ENCODE measurements around the gene ARL15. TPM values are rescaled to one million over a fixed set of nuclear protein-coding genes. Genes with fewer than 3 reads are reported as not detected.

Gene ARL15
- total and polyA plus RNA-seq, 2 donors (not counting 1 experiment from before 2014, with no cell fraction given): 5.8 to 20.5 TPM

- H3K4me3 Mint-ChIP-seq: no peak overlapping the region
- no peaks in the 10 kb centered on the region for H3K9me3 Mint-ChIP-seq (ENCODE audit: insufficient read depth)
- Histone ChIP-seq H3K9ac (ENCODE audit: low read length) (no peak overlapping the region), H3K27me3 (replicated peaks in 1 of 4; ENCODE audit: control extremely low read depth in 1 of 4, control insufficient read depth in 3 of 4, insufficient read depth in 4 of 4, low read length in 3 of 4) (no peaks in the 10 kb centered on the region), H4K20me1 (ENCODE audit: control insufficient read depth, insufficient read depth, low read length, poor library complexity, severe bottlenecking) (peaks cover 17% of the 10 kb centered on the region), H3K79me2 (ENCODE audit: control insufficient read depth, insufficient read depth, low read length) (peaks cover 38% of the 10 kb centered on the region), H2AFZ (ENCODE audit: insufficient read depth, low read depth, low read length, poor library complexity, severe bottlenecking) (no peak overlapping the region), H3K4me3 (ENCODE audit: control extremely low read depth in 1 of 5, extremely low read depth in 1 of 5, insufficient read depth in 1 of 5, low read depth in 2 of 5, low read length in 4 of 5) (no peak overlapping the region), H3K4me2 (replicated peaks; ENCODE audit: low read depth, low read length, poor library complexity, severe bottlenecking) (no peak overlapping the region), H3K36me3 (replicated peaks in 1 of 2; ENCODE audit: control extremely low read depth in 1 of 2, control insufficient read depth in 1 of 2, extremely low read depth in 1 of 2, insufficient read depth in 2 of 2, low read length in 1 of 2) (no peaks in the 10 kb centered on the region), H3K4me1 (ENCODE audit: control insufficient read depth in 2 of 2, insufficient read depth in 2 of 2, low read length in 2 of 2) (no peaks in the 10 kb centered on the region), H3K27ac (ENCODE audit: low read length in 2 of 2) (no peak overlapping the region), H3K9me3 (ENCODE audit: control extremely low read depth in 1 of 3, control insufficient read depth in 2 of 3, insufficient read depth in 1 of 3, low read length in 2 of 3) (no peaks in the 10 kb centered on the region)
- WGBS (ENCODE audit: insufficient coverage): 97% methylated on average over 5 of the region's 5 CpGs
- peaks cover 1% of the 10 kb centered on the region for H3K4me1 Mint-ChIP-seq
- intact Hi-C loops (cut with micrococcal nuclease): loop anchor here (2.0 kb wide), 1 partner anchor 247 kb away; no protein-coding TSS in a partner anchor
- ATAC-seq (ENCODE audit: low read depth) (no peak), DNase-seq (no peak)
- no peaks in the 10 kb centered on the region for H3K27me3 Mint-ChIP-seq
- H3K27ac Mint-ChIP-seq: no peak overlapping the region
- CTCF ChIA-PET: interaction anchor here (3.0 kb wide), 1 partner anchor 248 kb away, joined by 23 read pairs; no protein-coding TSS in a partner anchor
- POLR2A ChIA-PET: no interaction called here
- TF ChIP-seq EZH2 (IDR thresholded peaks at IDR 0.05; ENCODE audit: borderline replicate concordance, insufficient read depth, low read depth, low read length, poor library complexity, severe bottlenecking) (no peak), CTCF (IDR thresholded peaks at IDR 0.05) (no peak)
These were observed 68.1 kb downstream of the ARL15 start for GRCh38 chr5:54242297-54242696.

GRCh38 chr5:54234304-54234933, 76.0 kb downstream of the ARL15 start:
- peaks cover 20% of the 10 kb centered on the region for H3K79me2 ChIP-seq (ENCODE audit: control insufficient read depth, insufficient read depth, low read length)
- no peaks in the 10 kb centered on the region for H3K36me3 ChIP-seq (replicated peaks in 1 of 2; ENCODE audit: control extremely low read depth in 1 of 2, control insufficient read depth in 1 of 2, extremely low read depth in 1 of 2, insufficient read depth in 2 of 2, low read length in 1 of 2)
- Mint-ChIP-seq H3K4me3 (no peak overlapping the region), H3K27me3 (no peaks in the 10 kb centered on the region), H3K4me1 (peaks cover 18% of the 10 kb centered on the region), H3K27ac (no peak overlapping the region), H3K9me3 (ENCODE audit: insufficient read depth) (no peaks in the 10 kb centered on the region)
- H3K27ac ChIP-seq (ENCODE audit: low read length in 2 of 2): no peak overlapping the region
- no CpG with 5 or more reads among the region's 2 CpGs for WGBS (ENCODE audit: insufficient coverage)
- ChIA-PET POLR2A (no interaction called here), CTCF (interaction anchor here (0.6 to 1.5 kb wide), 10 partner anchors 10 to 1475 kb away, joined by 3 to 7 read pairs (median 4); no protein-coding TSS in a partner anchor)
- no peaks in the 10 kb centered on the region for H3K9me3 ChIP-seq (ENCODE audit: control extremely low read depth in 1 of 3, control insufficient read depth in 2 of 3, insufficient read depth in 1 of 3, low read length in 2 of 3)
- H3K27me3 ChIP-seq (replicated peaks in 1 of 4; ENCODE audit: control extremely low read depth in 1 of 4, control insufficient read depth in 3 of 4, insufficient read depth in 4 of 4, low read length in 3 of 4): no peaks in the 10 kb centered on the region
- H4K20me1 ChIP-seq (ENCODE audit: control insufficient read depth, insufficient read depth, low read length, poor library complexity, severe bottlenecking): peaks cover 21% of the 10 kb centered on the region
- TF ChIP-seq CTCF (IDR thresholded peaks at IDR 0.05) (peak; percentile 60), EZH2 (IDR thresholded peaks at IDR 0.05; ENCODE audit: borderline replicate concordance, insufficient read depth, low read depth, low read length, poor library complexity, severe bottlenecking) (no peak)
- DNase-seq (peak; percentile 19), ATAC-seq (ENCODE audit: low read depth) (no peak)
- H3K4me3 ChIP-seq (ENCODE audit: control extremely low read depth in 1 of 5, extremely low read depth in 1 of 5, insufficient read depth in 1 of 5, low read depth in 2 of 5, low read length in 4 of 5): no peak overlapping the region
- no peak overlapping the region for H3K9ac ChIP-seq (ENCODE audit: low read length)
- peaks cover 0 to 3% of the 10 kb centered on the region in 2 donors for H3K4me1 ChIP-seq (ENCODE audit: control insufficient read depth in 2 of 2, insufficient read depth in 2 of 2, low read length in 2 of 2)
- no peak overlapping the region for H3K4me2 ChIP-seq (replicated peaks; ENCODE audit: low read depth, low read length, poor library complexity, severe bottlenecking)
- intact Hi-C loops (cut with micrococcal nuclease): no loop called here
- no peak overlapping the region for H2AFZ ChIP-seq (ENCODE audit: insufficient read depth, low read depth, low read length, poor library complexity, severe bottlenecking)

All from B cell (primary cell).